NCI-H1092 treated with DMSO at 0.1 percent for 48 hours (cell line): ENCODE data around the gene RRP9.
"Not testable (repeated sequence)": the region's sequence is repeated elsewhere in the genome, so short reads cannot be mapped to it uniquely, and the experiment has no call there.

ENCODE experiments used
- DNase-seq: peaks from one replicate; lab custom pipeline; 2025; lab: John Stamatoyannopoulos, UW

RRP9 gene, protein sequence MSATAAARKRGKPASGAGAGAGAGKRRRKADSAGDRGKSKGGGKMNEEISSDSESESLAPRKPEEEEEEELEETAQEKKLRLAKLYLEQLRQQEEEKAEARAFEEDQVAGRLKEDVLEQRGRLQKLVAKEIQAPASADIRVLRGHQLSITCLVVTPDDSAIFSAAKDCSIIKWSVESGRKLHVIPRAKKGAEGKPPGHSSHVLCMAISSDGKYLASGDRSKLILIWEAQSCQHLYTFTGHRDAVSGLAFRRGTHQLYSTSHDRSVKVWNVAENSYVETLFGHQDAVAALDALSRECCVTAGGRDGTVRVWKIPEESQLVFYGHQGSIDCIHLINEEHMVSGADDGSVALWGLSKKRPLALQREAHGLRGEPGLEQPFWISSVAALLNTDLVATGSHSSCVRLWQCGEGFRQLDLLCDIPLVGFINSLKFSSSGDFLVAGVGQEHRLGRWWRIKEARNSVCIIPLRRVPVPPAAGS

DNA sequence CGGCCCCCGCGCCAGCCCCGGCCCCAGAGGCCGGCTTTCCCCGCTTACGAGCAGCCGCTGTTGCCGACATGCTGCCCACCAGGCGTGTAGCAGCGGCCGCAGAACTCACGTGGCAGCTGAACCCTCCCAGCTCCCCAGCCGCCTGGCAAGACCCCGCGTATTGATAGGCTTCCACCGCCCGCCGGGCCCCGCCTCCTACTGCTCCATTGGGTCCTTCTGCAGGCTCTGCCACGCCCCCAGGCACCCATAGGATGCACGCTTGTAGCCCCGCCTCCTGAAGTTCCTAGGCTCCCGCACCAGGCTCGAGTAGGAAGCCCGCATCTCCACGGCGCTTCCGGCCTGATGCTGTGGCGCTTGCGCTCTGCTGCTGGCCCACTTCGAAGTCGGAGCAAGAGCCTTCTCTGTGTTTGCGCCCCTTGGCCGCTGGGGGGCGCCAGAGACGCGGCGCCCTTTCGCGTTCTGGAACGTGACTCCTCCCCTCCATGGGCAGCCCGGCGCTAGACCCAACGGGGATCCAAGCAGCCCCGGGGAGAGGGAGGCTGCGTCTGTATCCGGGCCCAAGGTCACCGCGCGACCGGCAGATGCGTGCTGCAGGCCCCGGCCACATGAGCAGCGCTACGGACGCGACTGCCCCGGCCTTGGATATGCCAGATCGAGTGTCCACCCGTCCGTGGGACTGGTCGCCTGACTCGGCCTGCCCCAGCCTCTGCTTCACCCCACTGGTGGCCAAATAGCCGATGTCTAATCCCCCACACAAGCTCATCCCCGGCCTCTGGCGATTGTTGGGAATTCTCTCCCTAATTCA lies at the start of gene RRP9, which contains the start of gene PARP3:
TSS of gene RRP9 (minus strand) at position 107 of the 805 bp plus-strand sequence. CDS start at position 70, 37 bp downstream.
TSS of gene PARP3 (plus strand) at position 566 of the 805 bp plus-strand sequence. CDS start 993 bp downstream, outside the sequence.
- DNase-seq: peak; percentile 98

DNA sequence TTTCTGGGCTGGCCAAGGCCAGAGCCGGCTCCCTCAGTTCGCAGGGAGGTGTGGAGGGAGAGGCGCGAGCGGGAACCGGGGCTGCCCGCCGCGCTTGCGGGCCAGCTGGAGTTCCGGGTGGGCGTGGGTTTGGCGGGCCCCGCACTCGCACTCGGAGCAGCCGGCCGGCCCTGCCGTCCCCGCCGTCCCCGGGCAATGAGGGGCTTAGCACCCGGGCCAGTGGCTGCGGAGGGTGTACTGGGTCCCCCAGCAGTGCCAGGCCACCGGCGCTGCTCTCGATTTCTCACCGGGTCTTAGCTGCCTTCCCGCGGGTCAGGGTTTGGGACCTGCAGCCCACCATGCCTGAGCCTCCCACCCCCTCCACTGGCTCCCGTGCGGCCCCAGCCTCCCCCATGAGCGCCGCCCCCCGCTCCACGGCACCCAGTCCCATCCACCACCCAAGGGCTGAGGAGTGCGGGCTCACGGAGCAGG lies 48.8 kb upstream of the RRP9 start:
- DNase-seq: not testable (repeated sequence)

DNA sequence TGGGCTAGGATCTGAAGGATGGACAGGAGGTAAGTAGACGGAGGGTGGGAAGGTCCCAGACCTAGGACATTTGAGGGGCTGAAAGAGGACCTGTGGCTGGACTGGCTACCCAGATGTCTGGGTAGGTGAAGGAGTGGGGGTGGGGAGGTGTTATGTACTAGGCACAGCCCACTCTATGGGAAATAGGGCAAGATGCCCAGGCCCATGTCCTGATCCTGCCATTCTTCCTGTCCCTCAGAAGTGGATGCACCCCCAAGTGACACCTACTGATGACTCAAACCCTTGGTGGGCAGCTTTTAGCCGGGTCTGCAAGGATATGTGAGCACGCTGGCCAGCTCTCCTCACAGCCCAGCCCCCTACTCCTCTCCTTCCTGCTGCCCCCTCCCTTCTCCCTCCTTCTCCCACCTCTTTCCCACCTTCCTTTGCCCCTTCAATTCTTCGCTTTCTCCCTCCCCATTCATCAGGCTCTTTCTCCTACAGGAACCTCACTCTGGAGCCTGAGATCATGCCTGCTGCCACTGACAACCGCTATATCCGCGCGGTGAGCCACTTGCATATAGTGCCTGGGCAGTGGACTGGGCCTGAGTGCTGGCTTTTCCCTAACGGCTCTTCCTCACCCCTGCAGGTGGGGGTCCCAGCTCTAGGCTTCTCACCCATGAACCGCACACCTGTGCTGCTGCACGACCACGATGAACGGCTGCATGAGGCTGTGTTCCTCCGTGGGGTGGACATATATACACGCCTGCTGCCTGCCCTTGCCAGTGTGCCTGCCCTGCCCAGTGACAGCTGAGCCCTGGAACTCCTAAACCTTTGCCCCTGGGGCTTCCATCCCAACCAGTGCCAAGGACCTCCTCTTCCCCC lies 46.8 kb upstream of the RRP9 start:
- DNase-seq: no peak

DNA sequence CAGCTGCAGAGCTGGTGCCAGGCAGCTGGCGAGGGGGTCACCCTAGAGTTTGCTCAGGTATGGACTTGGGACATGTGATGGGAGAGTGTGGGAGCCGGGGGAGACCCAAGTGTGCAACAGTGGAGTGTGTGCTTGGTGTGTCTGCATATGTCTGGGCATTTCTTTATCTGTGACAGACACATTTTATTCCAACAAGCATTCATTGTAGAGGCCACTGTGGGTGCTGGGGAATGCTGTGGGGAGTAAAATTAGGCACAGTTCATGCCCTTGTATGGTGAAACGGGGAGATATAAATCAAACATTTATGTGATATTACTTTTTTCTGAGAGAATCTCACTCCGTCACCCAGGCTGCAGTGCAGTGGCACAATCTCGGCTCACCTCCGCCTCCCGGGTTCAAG lies 45.9 kb upstream of the RRP9 start:
- DNase-seq: no peak

DNA sequence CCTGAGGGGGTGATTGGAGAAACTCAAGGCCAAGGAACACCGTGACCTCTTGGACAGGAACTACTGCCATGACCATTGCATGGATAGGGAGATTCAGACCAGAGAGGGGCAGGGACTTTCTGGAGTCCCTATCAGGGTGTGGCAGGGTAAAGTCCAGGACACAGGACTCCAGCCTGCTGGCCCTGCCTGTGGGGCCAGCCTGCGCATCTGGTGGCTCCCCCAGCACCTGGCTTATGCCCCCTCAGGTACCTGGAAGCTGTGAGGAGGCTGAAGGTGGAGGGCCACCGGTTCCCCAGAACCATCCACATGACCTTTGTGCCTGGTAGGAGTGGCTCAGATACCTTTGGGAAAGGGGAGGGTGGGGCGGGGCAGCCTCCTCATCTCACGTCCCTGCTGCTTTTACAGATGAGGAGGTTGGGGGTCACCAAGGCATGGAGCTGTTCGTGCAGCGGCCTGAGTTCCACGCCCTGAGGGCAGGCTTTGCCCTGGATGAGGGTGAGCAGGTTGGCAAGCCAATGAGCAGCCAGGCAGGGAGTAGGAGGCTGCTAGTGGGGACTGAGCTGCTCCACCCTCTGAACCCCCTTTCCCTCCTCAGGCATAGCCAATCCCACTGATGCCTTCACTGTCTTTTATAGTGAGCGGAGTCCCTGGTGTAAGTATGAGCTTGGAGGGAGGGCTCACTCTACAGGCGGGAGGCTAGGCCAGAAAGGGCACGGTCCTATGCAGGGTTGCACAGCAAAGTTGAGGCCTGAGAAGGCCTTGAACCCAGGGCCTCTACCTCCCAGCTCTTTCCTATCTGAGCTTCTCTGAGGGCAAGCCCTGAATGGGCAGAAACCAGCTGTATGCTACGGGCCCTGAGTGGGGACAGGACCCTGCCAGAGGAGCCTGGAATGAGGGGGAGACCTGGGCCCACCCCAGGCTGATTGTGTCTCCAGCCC lies 44.6 kb upstream of the RRP9 start:
- DNase-seq: no peak

DNA sequence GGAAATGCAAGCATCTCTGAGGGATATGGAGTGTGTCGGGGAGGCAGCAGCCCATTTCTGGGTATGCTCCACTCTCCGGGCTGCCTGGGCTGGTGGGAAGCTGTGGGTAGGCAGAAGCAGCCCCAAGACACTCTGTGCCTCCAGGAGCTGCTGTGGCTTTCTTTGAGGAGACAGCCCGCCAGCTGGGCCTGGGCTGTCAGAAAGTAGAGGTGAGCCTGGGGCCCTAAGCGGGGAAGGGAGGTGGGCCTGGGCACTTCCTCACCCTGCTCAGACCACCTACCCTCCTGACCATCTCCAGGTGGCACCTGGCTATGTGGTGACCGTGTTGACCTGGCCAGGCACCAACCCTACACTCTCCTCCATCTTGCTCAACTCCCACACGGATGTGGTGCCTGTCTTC lies 43.4 kb upstream of the RRP9 start:
- no peak for DNase-seq

DNA sequence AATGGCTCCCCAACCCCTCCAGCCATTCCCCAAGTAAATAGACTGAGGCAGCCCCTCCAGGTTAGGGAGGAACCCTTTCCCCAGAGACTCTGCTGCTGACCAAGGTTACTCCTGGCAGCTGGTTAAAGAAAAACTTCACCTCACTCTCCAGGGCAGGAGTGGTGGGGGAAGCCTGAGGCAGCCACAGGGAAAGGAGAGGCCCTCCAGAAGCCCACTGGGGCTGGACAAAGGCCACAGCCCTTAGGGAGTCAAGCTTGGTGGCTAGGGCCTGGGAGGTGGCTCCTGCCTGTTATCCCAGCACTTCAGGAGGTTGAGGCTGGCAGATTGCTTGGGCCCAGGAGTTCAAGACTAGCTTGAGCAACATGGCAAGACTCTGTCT lies 42.6 kb upstream of the RRP9 start:
- no peak for DNase-seq

DNA sequence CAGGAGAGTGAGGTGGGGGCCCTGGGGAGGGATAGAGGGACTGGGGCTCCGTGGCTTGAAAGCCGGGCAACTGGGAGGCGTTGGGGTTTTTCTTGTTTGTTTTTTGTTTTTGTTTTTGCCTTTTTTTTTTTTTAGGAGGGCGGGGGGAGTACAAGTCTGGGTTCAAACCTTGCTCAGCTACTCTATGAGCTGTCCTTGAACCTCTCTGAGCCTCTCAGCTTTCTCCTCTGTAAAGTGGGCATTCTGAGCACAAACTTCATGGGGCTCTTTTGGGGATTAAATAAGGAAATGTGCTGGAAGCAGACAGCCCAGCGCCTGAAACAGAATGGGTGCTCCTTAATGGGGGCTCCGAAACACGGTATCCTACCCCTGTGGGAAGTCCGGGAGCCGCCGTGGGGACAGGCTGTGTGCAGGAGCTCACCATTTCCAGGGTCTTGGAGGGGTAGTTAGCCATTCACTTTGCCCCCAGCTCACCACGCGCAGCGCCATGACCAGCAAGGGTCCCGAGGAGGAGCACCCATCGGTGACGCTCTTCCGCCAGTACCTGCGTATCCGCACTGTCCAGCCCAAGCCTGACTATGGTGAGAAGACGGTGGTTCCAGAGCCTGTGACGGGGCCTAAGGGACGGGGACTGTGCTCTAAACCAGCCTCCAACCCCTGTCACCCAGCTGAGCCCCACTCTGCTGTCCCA lies 42.0 kb upstream of the RRP9 start:
- no peak for DNase-seq

DNA sequence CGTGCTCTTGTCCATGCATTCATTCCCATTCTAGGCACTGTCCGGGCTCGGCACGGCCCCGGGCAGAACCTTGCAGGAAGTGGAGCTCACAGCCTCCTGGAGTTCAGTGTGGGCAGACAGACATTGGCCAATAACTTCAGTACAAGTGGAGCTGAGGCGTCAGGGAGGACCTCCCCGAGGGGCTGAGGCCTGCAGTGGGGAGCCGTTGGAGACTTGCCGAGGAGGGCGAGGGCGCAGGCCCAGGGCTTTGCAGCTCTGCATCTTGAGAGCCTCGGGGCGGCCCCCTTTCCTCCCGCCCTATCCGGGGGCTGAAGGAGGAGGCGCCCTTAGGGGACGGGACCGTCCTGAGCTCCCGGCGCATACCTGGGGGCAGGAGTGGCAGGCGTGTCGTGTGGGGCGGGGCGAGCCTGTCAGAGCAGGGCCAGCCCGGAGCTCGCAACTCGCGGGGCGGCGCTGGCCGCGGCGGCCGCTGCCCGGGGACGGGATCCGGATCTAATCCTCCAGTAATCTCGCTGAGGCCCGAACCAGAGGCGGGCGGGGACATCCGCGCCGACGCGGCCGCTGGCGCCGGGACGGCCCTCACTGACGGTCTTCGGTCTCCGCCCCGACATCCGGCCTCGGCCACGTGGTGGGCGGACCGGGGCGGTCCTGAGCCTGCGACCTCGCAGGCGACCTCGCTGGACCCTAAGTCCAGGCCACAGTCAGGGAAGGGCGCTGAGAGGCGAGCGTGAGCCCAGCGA lies 41.3 kb upstream of the RRP9 start, which contains the start of gene ACY1:
TSS of gene ACY1 (plus strand) at position 698 of the 740 bp plus-strand sequence. CDS start 530 bp downstream, outside the sequence.
- DNase-seq: no peak

DNA sequence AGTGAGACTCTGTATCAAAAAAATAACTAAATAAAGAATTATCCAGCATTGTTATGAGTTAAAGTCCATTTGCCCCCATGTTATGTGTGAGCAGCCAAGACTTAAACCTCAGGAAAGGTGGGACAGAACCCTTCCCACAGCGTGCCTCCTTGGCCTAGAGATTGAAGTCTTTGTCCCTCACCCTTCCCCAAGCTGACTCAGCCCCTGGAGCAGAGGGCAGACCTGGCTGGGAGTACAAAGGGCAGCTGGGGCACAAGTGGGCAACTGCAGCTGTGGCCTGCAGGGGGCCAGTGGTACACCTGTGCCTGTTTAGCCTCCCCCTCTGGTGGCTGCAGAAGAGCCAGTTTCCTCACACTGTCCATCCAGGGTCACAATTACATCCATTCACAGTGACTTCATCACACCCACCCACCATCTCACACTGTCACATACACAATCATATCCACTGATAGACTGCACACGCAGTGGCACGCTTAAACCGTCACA lies 40.7 kb upstream of the RRP9 start:
- peak; percentile 38 for DNase-seq

DNA sequence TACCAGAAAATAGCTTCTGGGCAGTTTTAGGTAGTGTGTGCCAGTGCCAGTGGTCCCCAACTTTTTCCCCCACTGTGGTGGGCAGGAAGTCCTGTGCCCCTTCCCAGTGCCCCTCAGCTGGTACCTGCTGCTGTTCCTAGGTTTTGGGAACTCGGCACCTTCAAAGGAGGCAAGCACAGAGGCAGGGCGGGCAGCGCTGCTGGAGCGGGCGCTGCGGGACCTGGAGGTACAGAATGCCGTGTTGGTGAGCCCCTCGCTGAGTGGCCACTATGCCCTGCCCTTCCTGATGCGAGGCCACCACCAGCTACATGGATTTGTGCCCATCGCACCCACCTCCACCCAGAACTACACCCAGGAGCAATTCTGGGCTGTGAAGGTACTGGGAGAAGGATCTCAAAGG lies 38.5 kb upstream of the RRP9 start:
- DNase-seq: no peak

DNA sequence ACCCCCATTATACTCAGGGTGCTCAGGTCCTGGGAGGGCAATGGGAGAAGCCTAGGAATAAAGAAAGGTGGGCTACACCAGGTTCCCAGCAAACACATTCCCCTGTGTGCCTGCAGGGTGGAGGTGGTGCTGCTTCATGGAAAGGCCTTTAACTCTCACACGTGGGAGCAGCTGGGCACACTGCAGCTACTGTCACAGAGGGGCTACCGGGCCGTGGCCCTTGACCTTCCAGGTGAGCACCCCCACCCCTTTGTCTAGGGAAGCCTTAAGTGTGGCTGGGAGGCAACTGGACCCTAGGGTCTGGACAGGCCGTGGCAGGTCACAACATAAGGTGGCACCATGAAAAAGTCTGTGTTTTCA lies 36.4 kb upstream of the RRP9 start:
- no peak for DNase-seq

DNA sequence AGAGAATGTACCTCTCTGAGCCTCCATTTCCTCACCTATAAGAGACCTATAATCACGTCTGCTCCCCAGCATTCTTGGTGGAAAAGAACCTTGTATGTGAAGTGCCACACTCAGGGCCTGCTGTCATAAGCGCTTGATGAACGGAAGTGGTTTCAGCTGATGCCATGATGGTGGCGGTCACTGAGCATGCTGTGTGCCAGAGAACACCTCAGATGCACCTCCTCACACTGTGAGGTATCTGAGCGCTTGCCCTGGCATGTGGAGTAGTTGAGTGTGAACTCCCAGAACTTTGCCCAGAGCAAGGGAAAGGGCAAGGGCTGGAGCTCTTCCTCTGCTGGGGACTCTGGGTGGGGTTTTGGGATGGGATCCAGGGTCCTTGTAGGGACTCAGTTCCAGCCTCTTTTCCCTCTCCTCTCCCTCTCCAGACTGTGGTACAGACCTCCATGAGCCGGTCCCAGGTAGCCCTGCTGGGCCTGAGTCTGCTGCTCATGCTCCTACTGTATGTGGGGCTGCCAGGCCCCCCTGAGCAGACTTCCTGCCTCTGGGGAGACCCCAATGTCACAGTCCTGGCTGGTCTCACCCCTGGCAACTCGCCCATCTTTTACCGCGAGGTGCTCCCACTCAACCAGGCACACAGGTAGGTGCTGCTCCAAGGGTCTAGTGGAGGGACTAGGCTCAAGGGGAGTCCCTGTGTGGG lies 35.9 kb upstream of the RRP9 start:
- DNase-seq: no peak

DNA sequence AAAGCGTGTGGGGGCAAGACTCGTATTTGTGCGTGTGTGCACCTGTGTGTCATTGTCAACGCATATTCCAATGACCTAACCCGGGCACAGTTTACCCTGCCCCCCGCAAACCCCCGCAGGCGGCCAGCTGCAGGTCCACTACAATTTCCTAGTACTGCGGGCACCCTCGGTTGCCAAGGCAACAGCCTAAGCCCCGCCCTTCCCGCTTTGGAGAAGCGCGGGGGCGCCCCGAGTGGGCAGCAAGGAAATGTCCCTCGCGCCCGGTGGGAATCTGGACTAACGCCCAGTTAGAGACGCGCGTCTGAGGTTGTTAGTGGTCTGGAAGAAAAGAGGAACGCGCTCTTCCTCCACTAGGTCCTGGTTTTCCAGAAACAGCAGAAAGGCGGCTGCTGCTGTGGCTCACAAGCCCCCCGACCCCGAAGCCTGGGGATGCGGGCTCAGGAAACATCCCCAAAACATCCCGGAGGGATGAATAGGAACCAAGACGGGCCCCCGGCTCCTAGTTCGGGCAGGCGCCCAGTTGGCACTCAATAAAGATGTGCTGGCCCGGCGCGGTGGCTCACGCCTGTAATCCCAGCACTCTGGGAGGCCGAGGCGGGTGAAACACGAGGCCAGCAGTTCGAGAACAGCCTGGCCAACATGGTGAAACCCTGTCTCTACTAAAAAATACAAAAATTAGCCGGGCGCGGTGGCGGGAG lies 34.3 kb upstream of the RRP9 start:
- peak; percentile 78 for DNase-seq

DNA sequence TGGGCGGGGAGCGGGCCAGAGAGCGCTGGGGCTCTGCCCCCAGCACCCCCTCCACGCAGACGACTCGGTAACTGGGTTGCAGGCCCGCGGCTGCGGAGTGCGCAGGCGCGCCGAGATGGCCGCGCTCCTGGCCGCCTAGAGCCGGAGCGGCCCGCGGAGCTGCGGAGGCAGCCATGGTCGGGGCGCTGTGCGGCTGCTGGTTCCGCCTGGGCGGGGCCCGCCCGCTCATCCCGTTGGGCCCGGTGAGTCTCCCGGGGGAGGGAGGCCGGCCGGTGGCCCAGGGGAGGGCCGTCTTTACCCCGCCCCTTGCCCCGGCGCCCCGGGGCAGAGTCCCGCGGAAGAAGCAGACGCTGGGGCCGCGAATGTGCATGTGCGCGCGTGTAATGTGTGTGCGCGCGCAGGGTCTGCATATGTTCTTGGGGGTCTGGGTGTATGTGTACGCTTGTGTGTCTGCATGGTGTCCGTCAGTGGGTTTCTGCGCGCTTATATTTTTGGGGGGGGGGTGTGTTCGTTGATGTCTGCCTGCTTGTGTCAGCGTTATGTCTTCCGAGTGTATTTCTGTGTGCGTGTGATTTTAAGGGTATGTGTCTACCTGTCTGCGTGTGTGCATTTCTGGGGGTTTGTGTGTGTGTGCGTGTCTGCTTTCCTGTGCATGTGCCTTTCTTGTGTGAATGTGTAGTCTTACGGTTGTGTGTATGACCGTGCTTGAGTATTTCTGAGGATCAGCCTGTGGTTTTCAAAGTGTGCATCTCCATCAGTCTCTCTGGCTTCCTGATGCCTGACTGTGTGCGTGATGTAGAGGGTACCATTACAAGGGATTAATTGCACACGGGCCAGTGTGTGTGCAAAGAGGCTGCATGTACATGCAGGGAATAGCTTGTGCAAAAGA lies 33.5 kb upstream of the RRP9 start, which contains the start of gene ABHD14A:
TSS of gene ABHD14A (plus strand) at position 102 of the 889 bp plus-strand sequence. CDS start at position 174, 72 bp downstream.
- peak; percentile 56 for DNase-seq

DNA sequence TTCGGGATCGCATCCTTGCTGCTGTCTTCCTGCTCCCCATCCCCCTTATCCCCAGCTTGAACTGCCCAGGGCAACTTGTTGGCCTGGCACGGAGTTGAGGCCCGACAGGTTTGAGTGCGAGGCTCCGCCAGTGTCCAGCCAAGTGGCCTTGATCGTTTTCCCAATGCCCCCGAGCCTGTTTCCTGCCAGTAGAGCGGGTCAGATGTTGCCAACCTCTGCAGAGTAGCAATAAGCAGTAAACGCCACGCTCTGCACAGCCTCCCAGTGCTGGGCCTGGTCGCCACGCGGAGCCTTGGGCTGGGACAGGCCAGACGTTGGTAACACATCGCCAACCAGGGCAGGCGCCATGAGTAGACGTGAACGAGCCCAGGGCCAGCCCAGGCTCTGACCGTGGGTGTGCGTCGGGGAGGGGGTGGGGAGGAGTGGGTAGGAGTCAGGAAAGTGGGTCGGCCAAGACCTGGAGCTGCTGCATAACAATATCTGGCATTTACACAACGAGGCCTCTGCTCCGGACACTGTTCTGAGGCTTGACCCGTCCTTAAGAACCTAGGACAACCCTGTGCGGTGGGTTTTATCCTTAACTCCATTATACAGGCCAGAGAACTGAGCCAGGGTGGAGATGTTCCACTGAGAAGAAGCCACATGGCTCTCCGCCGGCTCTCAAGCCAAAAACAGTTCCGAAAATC lies 32.7 kb upstream of the RRP9 start:
- no peak for DNase-seq
